Ovary (tissue), 10 donors: Measurements from ENCODE around the gene TSPAN16. TPM values are rescaled to one million over a fixed set of nuclear protein-coding genes. Genes with fewer than 3 reads are reported as not detected.

ENCODE experiments used
- DNase-seq, 5 donors: peaks; one replicate each; pipeline ENCODE4 v3.0.0-alpha.2; 2019 to 2020
- H3K27ac ChIP-seq, 2 donors: fragments of 200-600 bp; one replicate each; pipeline versions ENCODE4 v1.5.1 to v1.8.0; 2019 to 2022
- H3K27me3 ChIP-seq: fragments of 200-600 bp; one replicate; pipeline ENCODE4 v1.8.0; 2022
- H3K36me3 ChIP-seq: fragments of 200-600 bp; sonication (generic); one replicate; pipeline ENCODE4 v1.5.1; 2019
- H3K4me1 ChIP-seq: one replicate; pipeline ENCODE4 v1.8.1; 2013; ENCODE audit warnings: mild to moderate bottlenecking, moderate library complexity; ENCODE audit not compliant: insufficient read depth
- H3K4me3 ChIP-seq: fragments of 200-600 bp; sonication (generic); one replicate; pipeline ENCODE4 v1.5.1; 2017
- H3K9me3 ChIP-seq, 2 donors: fragments of 200-600 bp in 1 of 2; sonication (generic) in 1 of 2; one replicate each; pipeline versions ENCODE4 v1.5.1 to v1.8.1; 2013 to 2019; ENCODE audit warnings: mild to moderate bottlenecking in 1 of 2, moderate library complexity in 1 of 2
- EP300 ChIP-seq: sonication (generic); formaldehyde crosslinking; IDR thresholded peaks from one replicate; pipeline ENCODE4 v1.6.1; 2017; ENCODE audit warnings: antibody characterized with exemption
- POLR2A ChIP-seq: fragments of 450-650 bp; IDR thresholded peaks from one replicate; pipeline ENCODE4 v1.6.1; 2017; ENCODE audit warnings: antibody characterized with exemption, mild to moderate bottlenecking, moderate library complexity
- WGBS, 3 donors: extraction: QIAGEN DNeasy Blood & Tissue Kit in 1 of 3; methylation state at CpG; one replicate each; pipeline versions ENCODE4 v1.1.5 to v1.1.7; 2013 to 2017; 5-methylcytosine and 5-hydroxymethylcytosine counted together
- intact Hi-C, 4 donors: fragments of 100-400 bp; cut with DNase I; formaldehyde crosslinking; loops; one replicate each; pipeline versions ENCODE4 v1.11.0 to v1.15.1; 2022 to 2023
- long read RNA-seq, 3 donors: library from polyadenylated mRNA in 2 of 3; unstranded in 2 of 3; transcript quantifications; one replicate each; pipeline ENCODE4 v2.0.0 and lab custom pipeline, GENCODE V29; 2021 to 2026
- polyA plus RNA-seq, 2 donors: library from polyadenylated mRNA; stranded (reverse); fragments of 200-250 nt in 1 of 2; fragments of 350-450 nt in 1 of 2; fragmentation: Illumina TruSeq in 1 of 2; extraction: RNeasy Lipid Tissue Mini Kit (QIAGEN cat#74804) in 1 of 2; gene quantifications; one replicate each; pipeline ENCODE4 v1.2.3, GENCODE V29; 2013 to 2014
- total RNA-seq, 7 donors: library from RNA; depleted of rRNA in 2 of 7; stranded (reverse); fragments of >200 nt in 2 of 7; fragmentation: NEBNext Ultra II Directional in 3 of 7; extraction: Animal tissue kit (Norgen Biotek cat#: 25700) in 3 of 7; gene quantifications; one replicate each; pipeline versions ENCODE4 v1.1.0 to v1.2.4, GENCODE V29; 2016 to 2023
- TF ChIP-seq, protein P1 (sequence below), 3 donors: fragments of 450-650 bp in 2 of 3; fragments of 200-600 bp in 1 of 3; IDR thresholded peaks; one replicate each; pipeline versions ENCODE4 v1.5.1 to v1.8.0; 2016 to 2022; ENCODE audit warnings: antibody characterized with exemption in 3 of 3, mild to moderate bottlenecking in 1 of 3
- donor health status: DM: no; HTN: no; CAD: no; lungs with moderate emphysema.
- donor health status: DM: no; HTN: no; CAD: no.
- donor health status: Bipolar disorder and iron deficiency.
- donor health status: DM: yes; HTN: yes; CAD: no.
- donor health status: DM: no; HTN: no; CAD: no.
- donor health status: DM: yes; HTN: yes; CAD: no.

The TSPAN16 gene, protein sequence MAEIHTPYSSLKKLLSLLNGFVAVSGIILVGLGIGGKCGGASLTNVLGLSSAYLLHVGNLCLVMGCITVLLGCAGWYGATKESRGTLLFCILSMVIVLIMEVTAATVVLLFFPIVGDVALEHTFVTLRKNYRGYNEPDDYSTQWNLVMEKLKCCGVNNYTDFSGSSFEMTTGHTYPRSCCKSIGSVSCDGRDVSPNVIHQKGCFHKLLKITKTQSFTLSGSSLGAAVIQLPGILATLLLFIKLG
- total RNA-seq (not detected), polyA plus RNA-seq (not detected)
- long read RNA-seq, donor 1, partial matches to known transcripts, result 0 of 11 reads
- long read RNA-seq, donor 1, other reads (novel, unspliced or antisense), result 11 of 11 reads
- long read RNA-seq, donor 2, result 0 reads
- long read RNA-seq, donor 3, partial matches to known transcripts, result 0 of 2 reads
- long read RNA-seq, donor 3, other reads (novel, unspliced or antisense), result 2 of 2 reads

DNA sequence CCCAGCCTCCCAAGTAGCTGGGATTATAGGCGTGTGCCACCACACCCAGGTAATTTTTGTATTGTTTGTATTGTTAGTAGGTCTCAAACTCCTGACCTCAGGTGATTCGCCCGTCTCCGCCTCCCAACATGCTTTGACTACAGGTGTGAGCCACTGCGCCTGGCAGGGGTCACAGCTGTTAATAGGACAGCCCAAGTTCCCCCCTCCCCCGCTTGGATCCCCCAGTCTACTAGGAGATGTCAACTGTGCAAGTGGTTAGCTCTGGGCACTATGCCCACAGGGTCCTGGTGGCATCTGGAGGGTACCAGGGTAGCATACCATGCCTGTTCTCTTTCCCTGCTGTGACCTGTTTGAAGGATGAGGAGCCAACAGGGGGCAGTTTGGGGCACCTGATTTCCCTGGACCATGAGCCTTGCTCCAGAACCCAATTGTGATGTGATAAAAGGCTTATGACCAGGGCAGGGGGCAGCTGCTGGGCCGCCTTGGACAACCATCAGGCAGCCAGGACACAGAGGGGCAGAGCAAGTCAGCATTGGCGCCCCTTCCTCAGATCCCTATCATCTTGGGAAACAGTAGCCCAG is at the start of gene TSPAN16:
Gene TSPAN16, plus strand, starts transcription at position 496 of the 581 bp plus-strand sequence. CDS start 138 bp downstream, outside the sequence.
- Histone ChIP-seq H3K9me3 (no peaks in the 10 kb centered on the region), H3K36me3 (no peaks in the 10 kb centered on the region), H3K27ac (peak within 1 kb of the TSS in 1 of 2 donors; percentile 8), H3K4me3 (no peak within 1 kb of the TSS), H3K27me3 (no peaks in the 10 kb centered on the region), H3K4me1 (no peaks in the 10 kb centered on the region)
- TF ChIP-seq, protein P1, sequence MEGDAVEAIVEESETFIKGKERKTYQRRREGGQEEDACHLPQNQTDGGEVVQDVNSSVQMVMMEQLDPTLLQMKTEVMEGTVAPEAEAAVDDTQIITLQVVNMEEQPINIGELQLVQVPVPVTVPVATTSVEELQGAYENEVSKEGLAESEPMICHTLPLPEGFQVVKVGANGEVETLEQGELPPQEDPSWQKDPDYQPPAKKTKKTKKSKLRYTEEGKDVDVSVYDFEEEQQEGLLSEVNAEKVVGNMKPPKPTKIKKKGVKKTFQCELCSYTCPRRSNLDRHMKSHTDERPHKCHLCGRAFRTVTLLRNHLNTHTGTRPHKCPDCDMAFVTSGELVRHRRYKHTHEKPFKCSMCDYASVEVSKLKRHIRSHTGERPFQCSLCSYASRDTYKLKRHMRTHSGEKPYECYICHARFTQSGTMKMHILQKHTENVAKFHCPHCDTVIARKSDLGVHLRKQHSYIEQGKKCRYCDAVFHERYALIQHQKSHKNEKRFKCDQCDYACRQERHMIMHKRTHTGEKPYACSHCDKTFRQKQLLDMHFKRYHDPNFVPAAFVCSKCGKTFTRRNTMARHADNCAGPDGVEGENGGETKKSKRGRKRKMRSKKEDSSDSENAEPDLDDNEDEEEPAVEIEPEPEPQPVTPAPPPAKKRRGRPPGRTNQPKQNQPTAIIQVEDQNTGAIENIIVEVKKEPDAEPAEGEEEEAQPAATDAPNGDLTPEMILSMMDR (IDR thresholded peaks at IDR 0.05), result no peak
- TF ChIP-seq EP300 (no peak), POLR2A (no peak)
- peak in 2 of 5 donors; percentile 26 to 33 for DNase-seq
- intact Hi-C loops, result loop anchor here in 3 of 4 donors (2.0 to 10.0 kb wide), 5 partner anchors 99 to 289 kb away; partner anchors contain the start of gene ELAVL3 (in 1 of the 3)
- WGBS, 3 donors, result 79 to 91% (median 82%) methylated on average over 8 of the region's 8 CpGs

DNA sequence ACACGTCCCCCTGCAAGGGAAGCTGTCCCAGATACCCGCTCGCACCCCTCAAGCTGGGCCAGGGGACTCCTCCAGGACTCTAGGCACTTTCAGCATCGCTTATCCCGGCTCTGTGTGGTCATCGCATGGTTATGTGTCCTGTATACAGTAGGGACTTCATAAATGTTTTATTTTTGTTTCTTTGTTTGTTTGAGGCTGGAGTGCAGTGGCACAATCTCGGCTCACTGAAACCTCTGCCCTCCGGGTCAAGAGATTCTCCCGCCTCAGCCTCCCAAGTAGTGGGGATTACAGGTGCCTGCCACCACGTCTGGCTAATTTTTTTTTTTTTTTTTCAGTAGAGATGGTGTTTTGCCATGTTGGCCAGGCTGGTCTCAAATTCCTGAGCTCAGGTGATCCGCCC is 49.0 kb upstream of the TSPAN16 start:
- WGBS, 3 donors, result 87 to 94% (median 87%) methylated on average over 11 of the region's 11 CpGs

GRCh38 chr19:11247391-11247790 is 48.6 kb upstream of the TSPAN16 start:
- TF ChIP-seq, protein P1 (IDR thresholded peaks at IDR 0.05), result no peak
- TF ChIP-seq POLR2A (no peak), EP300 (no peak)
- intact Hi-C loops, result no loop called here
- Histone ChIP-seq H3K9me3 (no peaks in the 10 kb centered on the region), H3K27me3 (no peaks in the 10 kb centered on the region), H3K27ac (no peak overlapping the region), H3K4me1 (peaks cover 3% of the 10 kb centered on the region), H3K4me3 (no peak overlapping the region), H3K36me3 (no peaks in the 10 kb centered on the region)
- WGBS, 3 donors, result 13 to 20% (median 17%) methylated on average over 10 of the region's 10 CpGs
- DNase-seq, result peak; percentile 45 to 70 (median 53)

More for the DNA sequence above, 49.0 kb upstream of the TSPAN16 start:
- H3K4me3 ChIP-seq, result no peak overlapping the region
- H3K9me3 ChIP-seq, result no peaks in the 10 kb centered on the region
- no peaks in the 10 kb centered on the region for H3K36me3 ChIP-seq
- H3K27me3 ChIP-seq, result no peaks in the 10 kb centered on the region
- intact Hi-C loops, result no loop called here
- H3K4me1 ChIP-seq, result peaks cover 3% of the 10 kb centered on the region
- DNase-seq, result no peak
- no peak for TF ChIP-seq EP300
- TF ChIP-seq, protein P1 (IDR thresholded peaks at IDR 0.05), result no peak
- no peak for TF ChIP-seq POLR2A
- no peak overlapping the region for H3K27ac ChIP-seq

- intact Hi-C loops, result no loop called here
- 72 to 77% (median 73%) methylated on average over 14 of the region's 14 CpGs for WGBS, 3 donors
- no peaks in the 10 kb centered on the region for H3K9me3 ChIP-seq
- no peak for DNase-seq
- H3K4me3 ChIP-seq, result no peak overlapping the region
- H3K27ac ChIP-seq, result no peak overlapping the region
- H3K4me1 ChIP-seq, result peaks cover 3% of the 10 kb centered on the region
- TF ChIP-seq POLR2A (no peak), EP300 (no peak)
- TF ChIP-seq, protein P1 (IDR thresholded peaks at IDR 0.05), result no peak
- H3K27me3 ChIP-seq, result no peaks in the 10 kb centered on the region
- no peaks in the 10 kb centered on the region for H3K36me3 ChIP-seq
Observed at GRCh38 chr19:11247934-11248333, 48.0 kb upstream of the TSPAN16 start.
